ENCODE results near the gene GRIK2.

The GRIK2 gene

DNA sequence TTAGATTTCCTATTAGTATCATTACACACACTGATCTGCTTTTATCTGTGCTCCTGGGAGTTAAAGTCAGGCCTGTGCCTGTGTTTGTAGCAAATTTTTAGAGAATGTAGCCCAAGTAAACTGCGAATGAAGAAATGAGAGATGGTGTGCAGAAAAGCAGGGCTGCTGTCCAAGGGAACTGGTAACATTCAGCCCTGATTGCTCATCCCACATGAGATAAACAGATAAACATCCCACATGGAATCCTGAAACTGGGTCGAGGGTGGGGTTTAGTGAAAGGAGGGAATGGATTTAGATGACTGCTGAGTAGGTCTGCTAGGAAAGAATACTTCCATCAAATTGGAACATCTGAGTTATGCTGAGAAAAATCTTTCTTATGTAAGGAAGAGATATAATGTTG is 69.1 kb downstream of the GRIK2 start:
- DNase-seq: no peak

DNA sequence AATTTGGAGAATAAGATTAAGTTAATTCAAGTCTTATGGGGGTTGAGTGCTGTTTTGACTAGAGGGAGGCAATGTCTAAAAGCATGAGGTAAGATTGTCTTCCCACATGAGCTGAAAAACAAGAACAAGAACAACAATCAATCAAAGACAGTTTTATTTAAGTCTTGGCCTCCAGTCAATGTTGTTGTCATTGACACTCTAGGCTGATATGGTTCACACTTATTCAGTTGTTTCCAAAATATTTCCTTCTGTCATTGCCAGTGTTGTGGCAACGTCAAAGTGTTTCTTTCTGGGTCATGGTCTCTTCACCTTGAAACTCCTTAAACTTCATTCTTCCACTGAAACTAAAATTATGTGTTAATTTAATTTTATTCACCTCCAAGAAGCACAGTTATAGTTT is 72.4 kb downstream of the GRIK2 start:
- DNase-seq: no peak

DNA sequence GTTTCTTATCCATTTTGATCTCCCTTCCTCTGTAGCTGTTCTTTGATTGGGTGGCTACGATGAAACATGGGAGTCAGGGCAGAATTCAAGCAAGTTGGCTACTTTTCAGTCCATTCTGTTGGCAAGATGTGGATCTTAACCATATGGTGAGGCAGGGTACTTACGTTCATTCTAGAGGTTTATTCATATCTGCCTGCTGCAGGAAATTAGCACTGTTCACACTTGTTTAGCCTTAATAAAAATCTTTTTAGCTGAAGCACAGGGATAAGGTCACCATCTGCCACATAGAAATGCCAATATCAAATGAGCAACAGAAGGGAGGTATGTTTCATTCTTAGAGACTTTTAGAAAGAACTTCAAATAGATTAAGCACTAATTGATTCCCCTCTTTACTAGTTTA is 83.9 kb downstream of the GRIK2 start:
- DNase-seq: peak; percentile 91

DNA sequence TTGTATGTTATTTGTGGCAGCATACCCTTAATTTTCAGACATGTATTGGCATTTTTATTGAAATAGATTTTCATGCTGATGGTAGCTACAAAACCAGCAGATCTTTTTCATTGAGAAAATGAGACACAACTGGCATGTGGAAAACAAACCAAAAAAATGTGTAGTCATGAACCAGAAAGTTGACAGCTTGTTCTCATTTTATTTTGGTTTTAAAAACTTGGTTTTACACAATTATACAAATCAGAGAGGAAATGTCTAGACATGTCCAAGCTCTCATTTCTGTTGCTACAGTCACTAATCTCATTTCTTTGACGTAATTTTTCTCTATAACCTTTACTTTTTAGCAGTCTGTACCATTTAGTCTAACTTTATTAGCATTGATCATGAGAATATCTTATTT is 85.4 kb downstream of the GRIK2 start:
- no peak for DNase-seq

DNA sequence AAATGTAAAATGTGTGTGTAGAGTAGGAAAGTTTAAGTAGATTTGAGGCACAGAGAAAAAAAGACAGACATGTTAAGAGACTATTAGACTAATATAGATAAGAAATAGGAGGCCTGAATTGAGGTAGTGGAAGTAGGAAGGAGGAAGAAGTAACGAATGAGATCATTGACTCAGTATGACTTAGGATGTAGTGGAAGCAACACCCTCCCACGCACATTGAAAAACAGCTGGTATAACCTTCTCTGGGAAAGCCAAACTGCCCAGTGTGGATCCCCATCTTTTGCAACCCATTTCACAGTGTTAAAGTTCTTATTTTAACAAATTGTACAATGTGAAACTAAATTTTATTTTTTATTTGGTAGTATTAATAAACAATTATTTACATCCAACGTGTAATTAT is 89.1 kb downstream of the GRIK2 start:
- DNase-seq: no peak

DNA sequence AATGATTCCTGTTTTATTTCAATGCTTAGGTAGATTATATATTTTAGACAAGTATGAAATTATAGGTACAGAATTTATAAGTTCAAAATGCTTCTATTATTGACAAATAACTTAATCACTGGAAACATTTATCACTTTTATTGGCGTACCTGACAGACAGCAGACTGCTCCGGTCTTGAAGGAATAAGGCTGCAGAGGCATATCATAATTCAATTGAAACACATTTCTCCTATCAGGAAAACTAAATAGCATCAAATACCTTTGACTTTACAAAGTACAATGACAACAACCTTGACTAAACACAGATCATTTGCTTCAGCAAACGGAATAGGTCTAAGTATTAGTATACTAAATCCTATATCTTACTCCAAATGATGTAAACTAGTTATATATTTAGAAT is 91.3 kb downstream of the GRIK2 start:
- no peak for DNase-seq

DNA sequence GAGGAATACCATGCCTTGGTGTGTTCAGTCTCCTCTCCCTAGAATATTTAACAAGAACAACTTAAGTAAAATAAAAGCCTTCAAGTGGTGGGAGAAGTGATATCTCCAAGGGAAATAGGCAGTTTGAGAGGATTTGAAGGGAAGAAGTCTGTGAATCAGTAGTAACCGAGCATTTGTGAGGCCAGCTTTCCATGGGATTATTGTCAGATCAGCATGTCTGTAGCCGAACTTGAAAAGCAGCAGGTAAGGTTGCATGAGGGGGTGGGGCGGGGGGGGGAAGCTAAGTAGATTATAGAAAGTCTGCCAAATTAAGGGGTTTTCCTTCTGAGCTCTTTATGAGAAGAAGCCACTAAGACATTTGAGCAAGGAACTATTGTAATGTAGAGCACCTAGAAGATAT is 92.6 kb downstream of the GRIK2 start:
- no peak for DNase-seq

DNA sequence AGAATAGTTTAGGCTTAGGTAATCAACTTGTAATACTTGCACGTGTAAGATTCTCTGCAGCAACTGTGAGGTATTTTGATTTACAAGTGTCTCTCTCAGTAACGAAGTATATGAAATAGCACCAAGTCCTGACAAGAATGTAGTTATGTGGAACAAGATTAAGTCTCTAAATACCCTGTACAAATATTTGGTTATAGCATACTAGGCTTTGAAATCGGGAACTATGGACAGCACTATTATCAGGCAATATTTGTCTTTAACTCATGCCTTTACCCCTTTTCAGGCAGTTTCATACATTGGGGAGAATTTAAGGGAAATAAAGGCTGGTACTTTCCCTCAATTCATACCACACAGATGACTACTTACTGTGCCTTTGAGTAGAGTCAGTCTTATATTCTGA is 93.2 kb downstream of the GRIK2 start:
- DNase-seq: no peak

DNA sequence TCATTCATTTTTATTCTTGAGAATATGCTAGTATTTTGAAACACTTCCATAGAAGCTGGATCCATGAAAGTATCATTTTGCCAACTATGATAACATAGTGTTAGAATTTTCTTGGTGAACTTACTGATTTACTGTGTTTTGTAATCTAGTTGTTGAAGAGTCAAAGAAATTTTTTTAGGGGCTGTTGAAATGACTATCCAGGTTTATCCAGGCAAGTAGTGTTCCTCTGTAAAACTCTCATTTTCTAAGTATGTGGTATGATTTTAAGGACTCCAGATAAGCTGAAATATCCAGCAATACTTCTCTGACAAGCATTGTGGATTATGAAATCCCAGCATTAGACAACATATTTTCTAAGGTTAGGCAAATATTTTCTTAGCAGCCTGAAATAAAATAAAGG is 95.9 kb downstream of the GRIK2 start:
- no peak for DNase-seq

DNA sequence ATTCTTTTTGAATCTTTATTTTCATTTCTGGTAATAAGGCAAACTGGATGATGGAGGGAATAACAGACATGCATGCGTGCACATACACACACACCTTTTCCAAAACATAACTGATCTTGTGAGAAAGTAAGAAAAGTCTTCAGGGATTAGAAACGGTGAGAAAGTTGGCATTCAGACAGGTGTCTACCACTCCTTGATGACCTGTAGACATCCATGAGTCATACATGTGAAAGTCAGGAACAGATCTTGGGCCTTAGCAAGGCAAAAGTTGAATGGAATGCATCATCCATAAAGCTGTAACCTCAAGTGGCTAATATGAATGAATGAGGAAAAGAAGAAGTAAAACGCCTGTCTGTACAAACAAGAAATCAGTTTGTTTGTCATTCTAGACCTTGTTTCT is 97.3 kb downstream of the GRIK2 start:
- no peak for DNase-seq

DNA sequence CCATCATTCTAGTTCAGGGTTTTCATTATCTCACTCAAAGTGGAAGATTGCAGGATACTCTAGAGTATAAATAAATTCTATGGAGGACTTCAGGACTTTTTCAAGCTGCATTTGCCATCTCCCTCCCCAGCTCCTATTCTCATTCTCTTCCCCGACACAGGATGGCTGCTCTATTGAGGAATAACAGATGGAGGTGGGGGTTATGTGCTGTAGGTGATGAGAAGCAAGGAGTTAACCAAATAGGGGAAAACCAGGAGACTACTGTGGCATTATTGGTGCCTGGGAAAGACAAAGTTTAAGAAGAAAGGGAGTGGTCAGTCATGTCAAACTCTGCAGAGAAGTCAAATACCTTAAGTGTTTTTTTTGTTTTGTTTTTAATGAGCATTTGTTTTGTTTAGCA is 109.3 kb downstream of the GRIK2 start:
- DNase-seq: no peak

DNA sequence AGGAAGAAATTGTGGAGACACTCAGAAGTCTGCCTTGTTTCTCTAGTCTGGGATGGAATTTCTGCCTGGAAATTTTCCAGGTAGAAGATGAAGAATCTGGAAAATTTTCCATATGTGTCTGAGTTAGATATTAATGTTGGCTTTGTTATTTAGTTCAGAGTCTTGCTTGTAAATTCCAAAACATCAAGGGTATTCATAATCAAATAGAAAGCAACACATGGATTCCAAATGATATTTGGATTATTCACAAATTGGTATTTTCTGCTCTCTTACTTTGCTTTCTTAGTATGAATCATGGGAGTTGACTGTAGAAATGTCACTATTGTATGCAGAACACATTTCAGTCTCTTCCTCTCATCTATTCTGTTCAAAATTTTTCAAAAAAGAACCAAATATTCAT is 116.0 kb downstream of the GRIK2 start:
- no peak for DNase-seq

DNA sequence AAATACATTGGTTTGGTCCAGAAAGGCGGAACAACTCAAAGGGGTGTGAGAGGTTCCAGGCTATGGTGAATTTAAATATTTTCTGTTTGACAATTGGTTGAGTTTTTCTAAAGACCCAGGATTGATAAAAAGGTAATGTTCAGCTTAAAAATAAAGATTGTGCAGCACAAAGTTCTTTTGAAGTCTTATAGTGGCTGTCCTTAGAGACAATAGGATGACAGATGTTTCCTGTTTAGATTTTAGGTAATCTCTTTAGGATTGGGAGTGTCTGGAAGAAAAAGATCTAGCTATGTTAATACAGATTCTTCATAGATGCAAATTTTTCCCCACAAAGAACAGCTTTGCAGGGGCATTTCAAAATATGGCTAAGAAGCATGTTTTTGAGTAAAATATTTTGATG is 119.7 kb downstream of the GRIK2 start:
- no peak for DNase-seq

DNA sequence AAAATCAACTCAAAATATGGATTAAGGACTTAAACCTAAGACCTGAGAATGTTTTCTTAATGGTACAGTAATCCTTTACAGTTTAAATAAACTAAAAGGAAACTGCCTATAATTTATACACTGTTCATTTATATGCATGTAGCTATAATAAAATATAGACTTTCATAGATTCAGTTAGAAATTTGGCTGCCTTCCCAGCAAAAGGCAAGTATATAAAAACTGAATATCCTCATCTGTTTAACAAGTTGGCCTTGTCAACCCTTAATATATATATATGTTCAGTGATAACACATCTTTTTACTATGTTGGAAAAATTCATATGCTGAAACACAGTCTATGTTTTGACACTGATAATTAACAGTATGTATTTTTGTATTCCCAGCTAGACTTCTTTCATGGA is 123.1 kb downstream of the GRIK2 start:
- DNase-seq: no peak

DNA sequence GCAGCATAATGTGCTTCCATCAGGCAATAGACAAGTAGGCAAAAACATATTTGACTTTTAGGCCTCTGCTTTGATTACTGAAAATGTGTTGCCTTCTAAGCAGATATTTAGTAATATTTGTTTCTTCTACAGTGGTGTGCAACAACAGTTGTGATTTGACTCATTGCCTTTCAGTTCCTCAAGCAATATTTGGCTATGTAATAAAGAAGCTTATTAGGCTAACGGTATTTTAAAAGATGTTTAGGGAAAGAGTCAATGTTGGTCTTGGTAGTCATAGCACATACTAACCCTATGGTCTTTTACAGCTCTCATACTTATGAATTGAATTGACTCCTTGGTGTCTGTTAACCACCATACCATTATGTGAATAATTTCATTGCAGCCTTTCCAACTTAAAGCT is 124.1 kb downstream of the GRIK2 start:
- DNase-seq: no peak

DNA sequence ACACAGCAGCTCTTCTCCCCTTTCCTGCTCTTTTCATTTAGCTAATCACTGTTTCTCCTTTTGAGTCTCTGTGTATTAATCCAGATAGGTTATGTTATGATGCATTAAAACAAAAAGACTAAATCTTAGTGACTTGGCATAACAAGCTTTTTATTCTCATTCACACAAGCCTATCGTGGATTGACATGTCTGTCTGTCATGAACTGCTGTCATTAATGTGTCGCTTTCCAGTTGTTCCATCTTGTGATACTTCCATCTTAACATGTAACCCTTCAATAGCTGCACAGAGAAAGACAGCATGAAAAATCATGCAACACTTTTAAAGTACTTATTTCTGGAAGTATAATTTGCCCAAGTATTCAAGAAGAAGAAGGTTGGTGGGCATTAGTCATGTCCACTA is 128.7 kb downstream of the GRIK2 start:
- DNase-seq: no peak

DNA sequence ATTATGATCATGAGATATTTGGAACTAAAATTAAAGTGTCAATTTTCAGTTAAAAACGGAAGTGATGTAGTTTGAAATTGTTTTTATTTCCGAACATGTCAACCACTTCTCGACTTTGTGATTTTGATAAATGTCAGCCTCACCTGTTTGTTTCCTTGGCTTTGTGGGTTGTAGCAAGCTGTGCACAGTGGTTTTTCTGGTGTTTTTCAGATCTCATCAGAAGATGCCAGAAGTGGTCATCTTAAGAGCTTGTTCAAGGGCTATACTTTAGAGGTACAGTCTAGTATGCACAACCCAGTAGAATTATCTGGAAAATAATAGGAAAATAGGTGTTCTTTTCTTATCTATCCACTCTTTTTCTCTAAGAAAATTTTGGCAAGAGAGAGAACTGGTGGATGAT is 134.0 kb downstream of the GRIK2 start:
- no peak for DNase-seq

DNA sequence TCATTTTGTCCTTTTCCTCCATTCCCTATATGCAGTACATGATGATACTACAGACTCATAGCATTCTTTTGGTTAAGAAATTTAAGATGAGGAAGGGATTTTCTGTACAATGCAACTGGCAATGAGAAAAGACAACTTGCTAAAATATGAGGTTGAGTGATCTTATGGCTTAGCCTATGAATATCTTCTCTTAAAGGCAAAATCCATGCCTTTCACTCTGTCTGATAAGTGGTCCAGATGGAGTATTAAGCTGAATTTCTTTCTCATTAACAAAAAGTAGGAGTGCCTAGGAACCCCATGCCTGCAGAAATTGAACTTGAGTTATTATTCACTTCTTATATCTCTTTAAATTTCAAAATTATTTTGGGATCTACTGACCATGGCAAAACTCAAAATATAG is 135.3 kb downstream of the GRIK2 start:
- DNase-seq: no peak

DNA sequence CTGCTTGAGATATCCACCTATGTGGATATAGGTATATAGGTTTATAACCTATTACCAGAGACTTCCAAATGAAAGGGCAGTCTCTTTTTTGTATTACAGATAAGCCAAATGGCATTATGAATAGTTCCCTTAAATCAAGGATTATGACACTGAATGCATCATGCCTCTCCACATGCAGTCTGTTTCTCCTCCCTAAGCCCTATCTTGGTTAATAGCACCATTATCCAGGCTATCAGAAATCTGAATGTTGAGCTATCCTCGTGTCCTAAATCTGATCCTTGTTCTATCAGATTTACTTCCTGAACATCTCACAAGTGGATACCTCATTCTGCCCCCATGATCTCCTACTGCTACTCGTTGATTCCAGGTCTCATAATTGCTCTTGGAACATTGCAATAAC is 138.0 kb downstream of the GRIK2 start:
- DNase-seq: no peak

DNA sequence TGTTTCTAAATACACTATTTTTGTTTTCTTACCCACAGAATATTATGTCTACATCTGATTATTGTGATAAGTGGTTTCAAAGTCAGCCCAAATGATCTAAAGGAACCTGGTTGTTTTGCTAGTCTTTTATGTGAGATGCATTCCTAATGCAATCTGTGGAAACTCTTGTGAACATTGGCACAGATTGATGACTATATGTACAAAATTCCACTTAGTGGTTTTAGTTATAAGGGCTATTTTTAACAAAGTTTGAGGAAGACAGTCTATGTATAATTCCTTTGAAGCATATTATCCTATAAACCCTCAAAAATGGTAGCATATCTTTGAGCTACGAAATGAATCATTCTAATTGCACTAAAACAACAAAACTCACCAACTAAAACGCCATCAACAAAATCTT is 140.9 kb downstream of the GRIK2 start:
- DNase-seq: no peak

DNA sequence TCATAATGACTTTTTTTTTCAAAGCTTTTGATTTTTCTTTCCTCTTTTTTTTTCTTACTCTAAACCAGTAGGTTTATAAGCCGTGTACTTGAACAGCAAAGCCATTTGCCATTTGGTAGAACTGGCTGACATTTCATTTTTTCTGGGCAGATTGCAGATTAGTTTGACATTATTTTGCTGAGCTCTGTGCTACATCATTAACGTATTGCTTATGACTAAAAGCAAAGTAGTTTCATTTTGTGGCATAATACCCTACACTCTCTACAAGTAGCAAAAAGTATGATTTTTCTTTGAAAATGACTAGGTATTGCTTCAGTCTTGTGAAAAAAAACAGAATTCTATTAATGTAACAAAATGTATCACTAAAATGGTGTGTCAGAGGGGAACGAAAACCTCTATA is 141.3 kb downstream of the GRIK2 start:
- no peak for DNase-seq

DNA sequence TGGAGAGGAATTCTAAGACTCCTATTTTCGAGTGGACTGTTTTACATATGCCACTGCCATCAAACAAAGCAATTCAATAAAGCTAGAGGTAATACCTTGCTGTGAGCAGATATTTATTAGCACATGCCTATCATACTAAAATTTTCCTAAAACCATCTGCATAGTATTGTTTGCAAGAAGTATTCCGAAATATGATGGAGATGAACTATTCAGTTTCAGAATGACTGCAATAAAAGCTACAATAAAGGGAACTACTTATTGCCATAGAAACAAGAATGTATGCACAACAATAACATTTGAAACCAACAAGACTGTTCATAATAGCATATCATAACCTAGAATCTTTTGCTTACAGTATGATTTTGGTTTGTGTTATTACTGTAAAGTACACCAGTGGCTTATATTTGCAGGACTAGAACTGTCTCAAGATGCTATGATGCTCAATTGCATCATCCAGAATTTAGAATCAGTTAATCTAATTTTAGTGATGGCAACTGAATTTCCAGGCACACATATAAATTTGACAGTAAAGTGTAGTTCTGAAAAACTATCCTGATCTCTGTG is 144.3 kb downstream of the GRIK2 start:
- DNase-seq: no peak

DNA sequence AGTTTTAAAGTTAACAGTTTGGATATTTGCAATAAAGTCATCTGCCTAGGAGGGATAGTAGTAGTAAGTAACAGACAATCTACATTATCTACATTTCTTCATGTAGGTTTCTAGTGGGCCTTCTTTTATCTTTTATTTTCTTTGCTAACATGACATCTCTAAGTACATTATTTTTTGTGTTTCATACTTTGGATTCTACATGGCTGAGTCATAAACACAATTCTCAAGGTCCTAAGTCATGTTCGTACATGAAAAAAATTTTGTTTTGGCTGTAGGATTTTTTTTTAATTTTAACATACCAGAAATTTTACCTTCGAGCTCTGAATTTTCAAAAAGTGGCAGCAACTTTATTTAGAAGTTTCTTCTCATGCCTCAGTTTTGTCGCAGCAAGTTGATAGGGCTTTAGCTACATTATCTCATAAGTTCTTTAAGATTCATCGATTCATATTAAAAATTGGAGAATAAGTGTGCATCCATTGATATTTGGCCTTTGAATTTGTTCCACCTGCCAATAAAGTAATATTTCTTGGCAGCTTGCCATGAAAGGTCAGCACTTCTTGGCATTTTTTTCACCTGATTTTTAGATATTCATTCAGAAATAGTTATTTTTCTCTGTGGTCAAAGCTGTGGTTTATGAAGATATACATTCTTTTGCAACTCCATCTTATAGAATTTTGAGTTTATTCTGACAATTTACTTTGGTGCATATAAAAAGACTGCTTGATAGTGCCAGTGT is 146.2 kb downstream of the GRIK2 start:
- no peak for DNase-seq

DNA sequence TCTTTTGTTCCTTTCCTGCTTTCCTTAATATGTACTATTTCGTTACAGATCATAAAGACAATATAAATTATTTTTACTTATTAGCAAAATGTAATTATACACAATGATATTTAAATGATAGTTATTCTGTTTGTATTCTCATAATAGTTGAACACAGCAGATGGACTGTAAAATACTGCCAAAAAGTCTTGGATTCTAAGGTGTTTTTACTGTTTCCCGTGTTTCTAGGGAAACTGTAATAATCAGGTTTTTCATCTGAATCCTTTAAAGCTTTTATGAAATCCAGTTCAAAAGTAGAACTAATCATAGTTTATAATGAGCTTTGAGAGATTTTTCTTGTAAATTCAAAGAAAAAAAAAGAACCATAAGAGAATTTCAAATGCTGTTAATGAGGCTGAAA is 148.4 kb downstream of the GRIK2 start:
- no peak for DNase-seq

DNA sequence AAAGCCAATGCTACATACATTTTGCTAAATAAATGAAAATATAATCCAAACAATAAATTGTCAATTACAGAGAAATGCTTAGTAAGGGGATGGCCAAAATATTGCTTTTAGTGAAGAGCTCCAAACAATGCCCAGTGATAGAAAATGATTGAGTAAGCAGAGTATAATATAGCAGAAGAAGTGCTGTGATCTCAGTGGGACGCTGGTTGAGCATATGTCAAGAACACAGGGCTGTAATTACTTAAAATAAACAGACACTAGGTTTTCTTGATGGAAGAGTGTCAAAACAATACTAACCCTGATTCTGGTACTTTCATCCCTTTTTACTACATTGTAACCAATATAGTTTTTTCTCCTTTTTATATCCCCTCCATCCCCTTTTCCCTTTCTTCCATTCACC is 150.3 kb downstream of the GRIK2 start:
- no peak for DNase-seq

All from NCI-H1694 treated with DMSO at 0.1 percent for 48 hours (cell line).